SK-N-SH treated with all-trans-retinoic acid at 6 μM for 48 hours (cell line): ENCODE results near the gene STXBP1.

ENCODE experiments used
- ATAC-seq: fragments of 200-7000 bp; cut with Tn5 transposase; 3 replicates; pipeline ENCODE4 v1.9.1; 2020; ENCODE audit warnings: mild to moderate bottlenecking, moderate library complexity
- ARNTL ChIP-seq: fragments of 450-650 bp; formaldehyde crosslinking; IDR thresholded peaks from 2 replicates; pipeline ENCODE4 v1.5.0; 2020; ENCODE audit warnings: low read depth, mild to moderate bottlenecking, moderate library complexity, borderline replicate concordance
- BACH2 ChIP-seq: fragments of 250-450 bp; sonication (Bioruptor Pico); IDR thresholded peaks from 2 replicates; pipeline ENCODE4 v1.9.0; 2021; ENCODE audit warnings: mild to moderate bottlenecking, borderline replicate concordance
- ESRRG ChIP-seq: fragments of 250-450 bp; sonication (Bioruptor Pico); IDR thresholded peaks from 2 replicates; pipeline ENCODE4 v1.6.1; 2021; ENCODE audit warnings: mild to moderate bottlenecking
- GLIS3 ChIP-seq: fragments of 250-450 bp; sonication (Bioruptor Pico); IDR thresholded peaks from 2 replicates; pipeline ENCODE4 v1.5.0; 2020; ENCODE audit warnings: mild to moderate bottlenecking, moderate library complexity
- ISL1 ChIP-seq: fragments of 250-450 bp; sonication (Bioruptor Pico); IDR thresholded peaks from 2 replicates; pipeline ENCODE4 v2.1.2; 2022; ENCODE audit warnings: mild to moderate bottlenecking, moderate library complexity
- RARB ChIP-seq: fragments of 250-450 bp; sonication (Bioruptor Pico); IDR thresholded peaks from 2 replicates; pipeline ENCODE4 v1.8.0; 2021; ENCODE audit warnings: mild to moderate bottlenecking, moderate library complexity
- SNAI2 ChIP-seq: fragments of 250-450 bp; sonication (Bioruptor Pico); IDR thresholded peaks from 2 replicates; pipeline ENCODE4 v1.5.0; 2020; ENCODE audit warnings: mild to moderate bottlenecking, moderate library complexity
- TCF4 ChIP-seq: fragments of 250-450 bp; sonication (Bioruptor Pico); IDR thresholded peaks from 2 replicates; pipeline ENCODE4 v1.8.0; 2021; ENCODE audit warnings: mild to moderate bottlenecking, moderate library complexity, borderline replicate concordance
- TOX ChIP-seq: fragments of 250-450 bp; sonication (Bioruptor Pico); IDR thresholded peaks from 2 replicates; pipeline ENCODE4 v1.8.0; 2021; ENCODE audit warnings: mild to moderate bottlenecking, moderate library complexity, borderline replicate concordance
- ZC3H10 ChIP-seq: fragments of 250-450 bp; sonication (Bioruptor Pico); IDR thresholded peaks from 2 replicates; pipeline ENCODE4 v1.5.1; 2021; ENCODE audit warnings: mild to moderate bottlenecking, moderate library complexity
- ZFP3 ChIP-seq: fragments of 250-450 bp; sonication (Bioruptor Pico); IDR thresholded peaks from 2 replicates; pipeline ENCODE4 v1.5.0; 2020; ENCODE audit warnings: mild to moderate bottlenecking, moderate library complexity
- ZFP30 ChIP-seq: fragments of 450-650 bp; formaldehyde crosslinking; IDR thresholded peaks from 2 replicates; pipeline ENCODE4 v1.5.0; 2022; ENCODE audit warnings: mild to moderate bottlenecking, moderate library complexity
- ZNF565 ChIP-seq: fragments of 450-650 bp; formaldehyde crosslinking; conservative IDR thresholded peaks from 2 replicates; pipeline ENCODE4 v1.5.0; 2020; ENCODE audit warnings: low read depth, mild to moderate bottlenecking, moderate library complexity
- ZNF70 ChIP-seq: fragments of 450-650 bp; formaldehyde crosslinking; IDR thresholded peaks from 2 replicates; pipeline ENCODE4 v1.5.0; 2020; ENCODE audit warnings: mild to moderate bottlenecking, moderate library complexity
- ZNF8 ChIP-seq: fragments of 450-650 bp; formaldehyde crosslinking; IDR thresholded peaks from 2 replicates; pipeline ENCODE4 v1.5.0; 2020; ENCODE audit warnings: mild to moderate bottlenecking, moderate library complexity
- TF ChIP-seq, protein P1 (sequence below): fragments of 250-450 bp; sonication (Bioruptor Pico); IDR thresholded peaks from 2 replicates; pipeline ENCODE4 v1.8.0; 2021; ENCODE audit warnings: low read depth, mild to moderate bottlenecking, moderate library complexity, borderline replicate concordance
- TF ChIP-seq, protein P2 (sequence below): fragments of 250-450 bp; sonication (Bioruptor Pico); IDR thresholded peaks from 2 replicates; pipeline ENCODE4 v1.5.0; 2020; ENCODE audit warnings: mild to moderate bottlenecking, moderate library complexity
- TF ChIP-seq, protein P3 (sequence below): fragments of 250-450 bp; sonication (Bioruptor Pico); IDR thresholded peaks from 2 replicates; pipeline ENCODE4 v1.8.0; 2020; ENCODE audit warnings: mild to moderate bottlenecking, moderate library complexity, borderline replicate concordance
- TF ChIP-seq, protein P4 (sequence below): fragments of 250-450 bp; sonication (Bioruptor Pico); IDR thresholded peaks from 2 replicates; pipeline ENCODE4 v1.5.1; 2020; ENCODE audit warnings: low read depth, mild to moderate bottlenecking, moderate library complexity
- TF ChIP-seq, protein P5 (sequence below): fragments of 250-450 bp; sonication (Bioruptor Pico); IDR thresholded peaks from 2 replicates; pipeline ENCODE4 v1.5.1; 2021; ENCODE audit warnings: mild to moderate bottlenecking, moderate library complexity

The STXBP1 gene

DNA sequence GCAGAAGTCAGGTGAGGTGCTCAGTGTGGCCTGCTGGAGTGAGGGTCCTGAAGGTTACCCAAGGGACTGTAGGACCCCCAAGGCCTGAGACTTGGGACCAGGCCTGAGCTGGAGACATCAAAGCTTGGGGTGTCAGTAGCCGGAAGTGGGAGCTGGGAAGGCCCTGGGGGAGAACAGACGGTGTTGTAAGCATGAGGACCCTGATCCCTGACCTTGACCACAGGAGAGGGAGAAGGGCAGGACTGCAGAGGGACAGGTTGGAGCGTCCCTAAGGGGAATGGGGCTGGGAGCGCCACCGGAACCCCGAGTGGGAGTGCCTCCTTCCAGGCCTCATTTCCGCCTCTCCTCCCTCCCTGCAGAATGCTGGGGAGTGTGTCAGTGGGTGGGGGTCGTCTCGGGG lies 104.3 kb downstream of the STXBP1 start:
- TF ChIP-seq, protein P1, sequence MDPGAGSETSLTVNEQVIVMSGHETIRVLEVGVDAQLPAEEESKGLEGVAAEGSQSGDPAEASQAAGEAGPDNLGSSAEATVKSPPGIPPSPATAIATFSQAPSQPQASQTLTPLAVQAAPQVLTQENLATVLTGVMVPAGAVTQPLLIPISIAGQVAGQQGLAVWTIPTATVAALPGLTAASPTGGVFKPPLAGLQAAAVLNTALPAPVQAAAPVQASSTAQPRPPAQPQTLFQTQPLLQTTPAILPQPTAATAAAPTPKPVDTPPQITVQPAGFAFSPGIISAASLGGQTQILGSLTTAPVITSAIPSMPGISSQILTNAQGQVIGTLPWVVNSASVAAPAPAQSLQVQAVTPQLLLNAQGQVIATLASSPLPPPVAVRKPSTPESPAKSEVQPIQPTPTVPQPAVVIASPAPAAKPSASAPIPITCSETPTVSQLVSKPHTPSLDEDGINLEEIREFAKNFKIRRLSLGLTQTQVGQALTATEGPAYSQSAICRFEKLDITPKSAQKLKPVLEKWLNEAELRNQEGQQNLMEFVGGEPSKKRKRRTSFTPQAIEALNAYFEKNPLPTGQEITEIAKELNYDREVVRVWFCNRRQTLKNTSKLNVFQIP: no peak
- TF ChIP-seq GLIS3 (CRISPR knock-in tag) (no peak), ARNTL (CRISPR knock-in tag) (no peak), ESRRG (CRISPR knock-in tag) (no peak), TOX (no peak), ZFP3 (CRISPR knock-in tag) (no peak), SNAI2 (CRISPR knock-in tag) (no peak)
- TF ChIP-seq, protein P2, sequence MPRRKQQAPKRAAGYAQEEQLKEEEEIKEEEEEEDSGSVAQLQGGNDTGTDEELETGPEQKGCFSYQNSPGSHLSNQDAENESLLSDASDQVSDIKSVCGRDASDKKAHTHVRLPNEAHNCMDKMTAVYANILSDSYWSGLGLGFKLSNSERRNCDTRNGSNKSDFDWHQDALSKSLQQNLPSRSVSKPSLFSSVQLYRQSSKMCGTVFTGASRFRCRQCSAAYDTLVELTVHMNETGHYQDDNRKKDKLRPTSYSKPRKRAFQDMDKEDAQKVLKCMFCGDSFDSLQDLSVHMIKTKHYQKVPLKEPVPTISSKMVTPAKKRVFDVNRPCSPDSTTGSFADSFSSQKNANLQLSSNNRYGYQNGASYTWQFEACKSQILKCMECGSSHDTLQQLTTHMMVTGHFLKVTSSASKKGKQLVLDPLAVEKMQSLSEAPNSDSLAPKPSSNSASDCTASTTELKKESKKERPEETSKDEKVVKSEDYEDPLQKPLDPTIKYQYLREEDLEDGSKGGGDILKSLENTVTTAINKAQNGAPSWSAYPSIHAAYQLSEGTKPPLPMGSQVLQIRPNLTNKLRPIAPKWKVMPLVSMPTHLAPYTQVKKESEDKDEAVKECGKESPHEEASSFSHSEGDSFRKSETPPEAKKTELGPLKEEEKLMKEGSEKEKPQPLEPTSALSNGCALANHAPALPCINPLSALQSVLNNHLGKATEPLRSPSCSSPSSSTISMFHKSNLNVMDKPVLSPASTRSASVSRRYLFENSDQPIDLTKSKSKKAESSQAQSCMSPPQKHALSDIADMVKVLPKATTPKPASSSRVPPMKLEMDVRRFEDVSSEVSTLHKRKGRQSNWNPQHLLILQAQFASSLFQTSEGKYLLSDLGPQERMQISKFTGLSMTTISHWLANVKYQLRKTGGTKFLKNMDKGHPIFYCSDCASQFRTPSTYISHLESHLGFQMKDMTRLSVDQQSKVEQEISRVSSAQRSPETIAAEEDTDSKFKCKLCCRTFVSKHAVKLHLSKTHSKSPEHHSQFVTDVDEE (CRISPR knock-in tag): no peak
- no peak for ATAC-seq

DNA sequence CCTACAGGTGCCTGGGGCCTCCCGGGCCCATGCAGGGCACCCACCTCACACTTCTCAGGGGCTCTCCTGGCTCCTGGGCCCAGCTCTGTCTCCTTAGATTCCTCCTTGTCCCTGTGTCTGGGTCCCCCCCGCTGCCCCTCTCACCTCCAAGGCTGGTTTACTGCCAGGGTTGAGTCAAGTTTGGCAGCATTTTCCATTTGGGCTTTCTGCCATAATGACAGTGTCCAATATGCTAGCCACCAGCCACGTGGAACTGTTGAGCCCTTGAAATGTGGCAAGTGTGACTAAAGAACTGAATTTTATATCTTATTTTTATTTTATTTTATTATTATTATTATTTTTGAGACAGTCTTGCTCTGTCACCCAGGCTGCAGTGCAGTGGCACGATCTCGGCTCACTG lies 105.7 kb downstream of the STXBP1 start:
- no peak for ATAC-seq
- TF ChIP-seq RARB (CRISPR knock-in tag): no peak
- TF ChIP-seq, all 23 proteins: peak for 0

DNA sequence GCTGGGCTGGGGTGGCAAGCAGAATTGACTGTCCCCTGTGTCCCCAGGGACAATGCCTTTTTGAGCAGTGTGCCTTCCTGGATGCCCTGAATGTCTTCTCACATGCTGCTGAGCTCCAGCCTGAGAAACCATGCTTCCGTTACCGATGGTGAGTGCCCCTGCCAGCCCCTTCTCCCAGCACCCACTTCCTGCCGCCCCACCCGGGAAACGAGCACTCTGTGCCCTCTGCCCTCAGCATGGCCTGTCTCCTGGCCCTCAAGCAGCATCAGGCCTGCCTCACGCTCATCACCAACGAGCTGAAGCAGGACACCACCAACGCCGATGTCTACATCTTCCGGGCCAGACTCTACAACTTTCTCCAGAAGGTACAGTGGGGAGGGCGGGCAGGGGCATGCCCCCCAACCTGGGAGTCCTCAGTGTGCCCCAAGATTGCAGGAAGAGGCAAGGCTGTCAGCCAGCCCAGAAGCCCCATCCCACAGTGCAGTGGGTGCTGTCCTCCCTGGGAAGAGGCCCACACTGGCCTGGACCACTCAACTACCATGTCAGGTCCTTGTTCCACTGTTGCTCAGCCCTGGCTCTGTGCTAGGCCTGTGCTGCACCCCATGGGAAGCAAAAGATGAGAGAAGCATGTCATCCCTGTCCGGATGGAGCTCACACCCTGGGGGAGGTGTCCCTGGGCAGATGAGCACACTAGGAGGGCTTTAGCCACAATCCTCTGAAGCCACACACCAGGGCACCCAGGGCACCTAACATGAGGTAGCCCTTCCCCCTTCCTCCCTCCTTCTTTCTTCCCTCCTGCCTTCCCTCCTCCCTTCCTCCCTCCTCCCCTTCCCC lies 108.2 kb downstream of the STXBP1 start:
- TF ChIP-seq TOX (no peak), ZNF8 (no peak), ISL1 (no peak), BACH2 (CRISPR knock-in tag) (no peak), RARB (CRISPR knock-in tag) (no peak), ZFP3 (CRISPR knock-in tag) (no peak), ZNF565 (CRISPR knock-in tag) (no peak), ARNTL (CRISPR knock-in tag) (no peak), ZNF70 (no peak), ZFP30 (no peak), TCF4 (CRISPR knock-in tag) (no peak), ZC3H10 (CRISPR knock-in tag) (no peak)
- TF ChIP-seq, protein P2 (CRISPR knock-in tag): no peak
- TF ChIP-seq, protein P3, sequence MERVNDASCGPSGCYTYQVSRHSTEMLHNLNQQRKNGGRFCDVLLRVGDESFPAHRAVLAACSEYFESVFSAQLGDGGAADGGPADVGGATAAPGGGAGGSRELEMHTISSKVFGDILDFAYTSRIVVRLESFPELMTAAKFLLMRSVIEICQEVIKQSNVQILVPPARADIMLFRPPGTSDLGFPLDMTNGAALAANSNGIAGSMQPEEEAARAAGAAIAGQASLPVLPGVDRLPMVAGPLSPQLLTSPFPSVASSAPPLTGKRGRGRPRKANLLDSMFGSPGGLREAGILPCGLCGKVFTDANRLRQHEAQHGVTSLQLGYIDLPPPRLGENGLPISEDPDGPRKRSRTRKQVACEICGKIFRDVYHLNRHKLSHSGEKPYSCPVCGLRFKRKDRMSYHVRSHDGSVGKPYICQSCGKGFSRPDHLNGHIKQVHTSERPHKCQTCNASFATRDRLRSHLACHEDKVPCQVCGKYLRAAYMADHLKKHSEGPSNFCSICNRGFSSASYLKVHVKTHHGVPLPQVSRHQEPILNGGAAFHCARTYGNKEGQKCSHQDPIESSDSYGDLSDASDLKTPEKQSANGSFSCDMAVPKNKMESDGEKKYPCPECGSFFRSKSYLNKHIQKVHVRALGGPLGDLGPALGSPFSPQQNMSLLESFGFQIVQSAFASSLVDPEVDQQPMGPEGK: no peak
- TF ChIP-seq, protein P4, sequence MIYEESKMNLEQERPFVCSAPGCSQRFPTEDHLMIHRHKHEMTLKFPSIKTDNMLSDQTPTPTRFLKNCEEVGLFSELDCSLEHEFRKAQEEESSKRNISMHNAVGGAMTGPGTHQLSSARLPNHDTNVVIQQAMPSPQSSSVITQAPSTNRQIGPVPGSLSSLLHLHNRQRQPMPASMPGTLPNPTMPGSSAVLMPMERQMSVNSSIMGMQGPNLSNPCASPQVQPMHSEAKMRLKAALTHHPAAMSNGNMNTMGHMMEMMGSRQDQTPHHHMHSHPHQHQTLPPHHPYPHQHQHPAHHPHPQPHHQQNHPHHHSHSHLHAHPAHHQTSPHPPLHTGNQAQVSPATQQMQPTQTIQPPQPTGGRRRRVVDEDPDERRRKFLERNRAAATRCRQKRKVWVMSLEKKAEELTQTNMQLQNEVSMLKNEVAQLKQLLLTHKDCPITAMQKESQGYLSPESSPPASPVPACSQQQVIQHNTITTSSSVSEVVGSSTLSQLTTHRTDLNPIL (CRISPR knock-in tag): no peak
- TF ChIP-seq, protein P5, sequence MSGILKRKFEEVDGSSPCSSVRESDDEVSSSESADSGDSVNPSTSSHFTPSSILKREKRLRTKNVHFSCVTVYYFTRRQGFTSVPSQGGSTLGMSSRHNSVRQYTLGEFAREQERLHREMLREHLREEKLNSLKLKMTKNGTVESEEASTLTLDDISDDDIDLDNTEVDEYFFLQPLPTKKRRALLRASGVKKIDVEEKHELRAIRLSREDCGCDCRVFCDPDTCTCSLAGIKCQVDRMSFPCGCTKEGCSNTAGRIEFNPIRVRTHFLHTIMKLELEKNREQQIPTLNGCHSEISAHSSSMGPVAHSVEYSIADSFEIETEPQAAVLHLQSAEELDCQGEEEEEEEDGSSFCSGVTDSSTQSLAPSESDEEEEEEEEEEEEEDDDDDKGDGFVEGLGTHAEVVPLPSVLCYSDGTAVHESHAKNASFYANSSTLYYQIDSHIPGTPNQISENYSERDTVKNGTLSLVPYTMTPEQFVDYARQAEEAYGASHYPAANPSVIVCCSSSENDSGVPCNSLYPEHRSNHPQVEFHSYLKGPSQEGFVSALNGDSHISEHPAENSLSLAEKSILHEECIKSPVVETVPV (CRISPR knock-in tag): no peak
- no peak for ATAC-seq
